ENCODE data around the gene CKAP2L.

The CKAP2L gene

DNA sequence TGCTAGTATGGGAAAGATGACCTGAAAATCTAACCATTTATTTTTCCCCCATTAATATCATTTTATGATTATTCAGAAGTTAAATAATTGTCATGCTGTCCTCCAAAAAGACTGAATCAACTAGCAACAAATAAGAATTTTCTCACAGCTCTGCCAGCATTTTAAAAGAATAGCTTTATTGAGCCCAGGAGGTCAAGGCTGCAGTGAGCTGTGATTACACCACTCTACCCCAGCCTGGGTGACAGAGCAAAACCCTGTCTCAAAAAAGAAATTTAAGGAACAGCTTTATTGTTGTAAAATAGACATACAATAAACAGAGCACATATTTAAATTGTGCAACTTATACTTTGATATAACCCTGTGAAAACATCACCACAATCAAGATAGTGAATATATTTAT, 44.7 kb upstream of the CKAP2L start:
- no peak overlapping the region for H3K4me3 ChIP-seq (ENCODE audit: low read depth, low read length)
- TF ChIP-seq, protein P1, sequence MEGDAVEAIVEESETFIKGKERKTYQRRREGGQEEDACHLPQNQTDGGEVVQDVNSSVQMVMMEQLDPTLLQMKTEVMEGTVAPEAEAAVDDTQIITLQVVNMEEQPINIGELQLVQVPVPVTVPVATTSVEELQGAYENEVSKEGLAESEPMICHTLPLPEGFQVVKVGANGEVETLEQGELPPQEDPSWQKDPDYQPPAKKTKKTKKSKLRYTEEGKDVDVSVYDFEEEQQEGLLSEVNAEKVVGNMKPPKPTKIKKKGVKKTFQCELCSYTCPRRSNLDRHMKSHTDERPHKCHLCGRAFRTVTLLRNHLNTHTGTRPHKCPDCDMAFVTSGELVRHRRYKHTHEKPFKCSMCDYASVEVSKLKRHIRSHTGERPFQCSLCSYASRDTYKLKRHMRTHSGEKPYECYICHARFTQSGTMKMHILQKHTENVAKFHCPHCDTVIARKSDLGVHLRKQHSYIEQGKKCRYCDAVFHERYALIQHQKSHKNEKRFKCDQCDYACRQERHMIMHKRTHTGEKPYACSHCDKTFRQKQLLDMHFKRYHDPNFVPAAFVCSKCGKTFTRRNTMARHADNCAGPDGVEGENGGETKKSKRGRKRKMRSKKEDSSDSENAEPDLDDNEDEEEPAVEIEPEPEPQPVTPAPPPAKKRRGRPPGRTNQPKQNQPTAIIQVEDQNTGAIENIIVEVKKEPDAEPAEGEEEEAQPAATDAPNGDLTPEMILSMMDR (IDR thresholded peaks at IDR 0.05; ENCODE audit: control insufficient read depth, extremely low read depth, insufficient read depth): no peak
- no peak for DNase-seq (ENCODE audit: low read depth)

GRCh38 chr2:112807233-112807807, 42.9 kb upstream of the CKAP2L start:
- no peak for DNase-seq (ENCODE audit: low read depth)
- TF ChIP-seq, protein P1 (IDR thresholded peaks at IDR 0.05; ENCODE audit: control insufficient read depth, extremely low read depth, insufficient read depth): no peak
- no peak overlapping the region for H3K4me3 ChIP-seq (ENCODE audit: low read depth, low read length)

DNA sequence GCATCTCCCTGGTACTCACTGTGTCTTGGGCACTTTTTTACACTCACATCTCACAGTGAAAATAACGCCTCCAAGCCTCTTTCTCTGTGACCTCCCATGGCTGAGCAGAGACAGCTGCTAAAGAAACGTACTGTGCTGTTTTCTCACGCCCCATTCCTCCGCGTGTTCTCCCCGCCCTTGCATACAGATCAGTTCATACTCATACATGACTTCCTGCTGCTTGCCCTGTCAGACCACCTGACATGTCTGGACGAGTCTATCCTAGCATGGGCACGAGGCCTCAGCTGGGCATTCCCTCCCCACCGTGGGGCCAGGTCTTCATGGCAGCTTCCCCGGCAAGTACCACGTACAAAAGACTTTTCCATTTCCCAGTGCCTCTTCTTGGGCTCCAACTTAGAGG, 41.1 kb upstream of the CKAP2L start:
- TF ChIP-seq, protein P1 (IDR thresholded peaks at IDR 0.05; ENCODE audit: control insufficient read depth, extremely low read depth, insufficient read depth): no peak

DNA sequence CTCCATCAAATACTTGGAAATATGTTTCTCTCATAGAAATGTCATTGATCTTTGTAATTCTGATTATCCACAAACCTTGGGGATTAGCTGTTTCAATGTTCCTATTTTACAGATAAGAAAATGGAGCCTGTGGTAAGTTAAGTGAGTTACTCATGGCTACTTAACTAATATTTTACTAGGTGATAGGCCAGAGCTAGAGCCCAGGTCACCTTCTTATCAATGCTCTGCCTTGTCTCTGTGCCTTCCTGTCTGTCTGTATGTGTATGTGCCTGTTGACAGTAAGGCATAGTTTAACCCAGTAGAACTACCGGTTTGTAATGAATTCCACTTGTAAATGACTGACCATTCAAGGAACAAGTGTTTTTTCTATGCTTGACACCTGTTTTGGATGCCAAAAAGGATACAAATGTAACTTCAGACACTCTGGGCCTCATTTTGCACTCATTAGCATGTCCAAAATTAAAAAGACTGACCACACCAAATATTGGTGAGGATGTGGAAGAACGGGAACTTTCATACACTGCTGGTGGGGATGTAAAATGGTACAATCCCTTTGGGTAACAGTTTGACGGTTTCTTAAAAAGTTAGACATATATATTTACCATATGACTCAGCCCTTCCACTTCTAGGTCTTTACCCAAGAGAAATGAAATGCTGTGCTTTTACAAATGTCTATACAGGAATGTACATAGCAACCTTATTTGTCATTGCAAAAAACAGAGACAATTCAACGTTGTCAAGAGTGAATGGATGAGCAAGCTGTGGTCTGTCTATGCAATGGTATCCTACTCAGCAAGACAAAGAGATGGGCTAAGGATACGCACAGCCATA, 39.5 kb upstream of the CKAP2L start:
- TF ChIP-seq, protein P1 (IDR thresholded peaks at IDR 0.05; ENCODE audit: control insufficient read depth, extremely low read depth, insufficient read depth): no peak
- DNase-seq (ENCODE audit: low read depth): no peak
- H3K4me3 ChIP-seq (ENCODE audit: low read depth, low read length): no peak overlapping the region

More for the DNA sequence above, 41.1 kb upstream of the CKAP2L start:
- H3K4me3 ChIP-seq (ENCODE audit: low read depth, low read length): no peak overlapping the region
- DNase-seq (ENCODE audit: low read depth): no peak

DNA sequence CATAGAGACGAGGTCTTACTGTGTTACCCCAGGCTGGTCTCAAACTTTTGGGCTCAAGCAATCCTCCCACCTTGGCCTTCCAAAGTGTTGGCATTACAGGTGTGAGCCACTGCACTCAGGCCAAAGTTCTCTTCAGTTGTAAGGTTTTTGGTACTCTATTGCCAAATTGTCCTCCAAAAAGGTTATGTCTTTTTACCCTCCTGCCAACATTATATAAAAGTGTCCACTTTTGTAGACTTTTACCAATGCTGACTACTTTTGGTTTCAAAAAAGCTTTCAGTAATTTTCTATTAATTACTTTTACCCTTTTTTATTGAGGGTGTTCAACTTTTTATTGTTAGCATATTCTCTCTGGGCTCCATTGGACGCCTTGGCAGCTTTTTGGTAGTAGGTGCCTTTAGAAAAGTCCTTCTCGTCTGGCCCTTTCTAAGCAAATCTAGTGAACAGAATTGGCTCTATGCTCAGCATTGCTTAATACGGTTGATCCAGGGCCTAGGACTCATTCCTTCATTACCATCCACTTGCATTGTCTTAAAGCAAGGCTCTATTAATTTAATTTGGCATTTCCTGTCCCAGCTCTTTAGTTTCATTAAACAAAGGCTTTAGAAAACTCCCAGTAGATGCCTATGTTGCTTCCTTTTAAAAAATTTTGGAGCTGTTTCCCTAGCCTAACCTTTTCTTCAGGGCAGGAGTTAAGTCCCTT, 36.6 kb upstream of the CKAP2L start:
- DNase-seq (ENCODE audit: low read depth): no peak
- H3K4me3 ChIP-seq (ENCODE audit: low read depth, low read length): no peak overlapping the region
- TF ChIP-seq, protein P1 (IDR thresholded peaks at IDR 0.05; ENCODE audit: control insufficient read depth, extremely low read depth, insufficient read depth): no peak

DNA sequence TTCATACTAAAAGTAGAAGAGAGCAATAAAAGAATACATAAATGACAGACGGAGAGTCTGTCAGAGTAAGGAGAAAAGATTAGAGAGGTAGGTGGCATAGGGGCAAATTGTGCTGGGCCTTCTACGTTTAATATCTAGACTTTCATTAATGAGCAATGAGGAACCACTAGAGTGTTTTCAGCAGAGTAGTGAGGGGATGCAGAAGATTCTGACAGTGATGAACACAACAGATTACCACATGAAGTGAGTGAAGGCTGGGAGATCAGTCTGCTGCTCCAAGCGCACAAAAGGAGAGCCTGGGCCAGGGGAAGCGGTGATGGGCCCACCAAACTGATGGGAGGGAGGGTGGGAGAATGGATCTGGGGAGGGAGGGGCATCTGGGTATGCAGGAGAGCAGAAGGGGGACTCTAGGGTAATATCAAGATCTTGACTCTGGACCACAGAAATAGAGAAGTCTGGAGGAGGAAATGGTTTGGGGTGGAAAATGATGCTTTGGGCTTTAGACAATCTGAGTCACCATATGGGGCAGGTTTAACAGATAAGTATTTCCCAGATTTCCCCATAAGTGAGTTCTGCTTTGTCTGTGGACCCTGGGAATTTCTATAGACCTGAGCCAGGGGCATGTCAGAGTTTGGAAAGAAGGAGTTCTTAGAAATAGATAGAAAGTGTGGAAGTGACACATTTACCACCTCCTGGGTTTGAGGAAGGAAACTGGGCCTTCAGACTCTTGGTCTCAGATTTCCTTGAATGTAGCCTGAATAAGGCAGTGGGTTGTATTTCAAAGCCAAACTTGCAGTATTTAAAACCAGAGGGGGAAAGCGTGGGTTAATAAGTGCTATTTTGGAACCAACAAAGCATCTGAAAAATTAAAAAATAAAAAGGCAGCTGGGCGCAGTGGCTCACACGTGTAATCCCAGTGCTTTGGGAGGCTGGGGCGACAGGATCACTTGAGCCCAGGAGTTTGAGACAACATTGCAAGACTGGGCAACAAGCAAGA, 34.9 kb upstream of the CKAP2L start:
- no peak for DNase-seq (ENCODE audit: low read depth)
- no peak overlapping the region for H3K4me3 ChIP-seq (ENCODE audit: low read depth, low read length)
- TF ChIP-seq, protein P1 (IDR thresholded peaks at IDR 0.05; ENCODE audit: control insufficient read depth, extremely low read depth, insufficient read depth): no peak

All from LNCaP clone FGC (cell line).